ENCODE data around the gene TMEM179.

DNA sequence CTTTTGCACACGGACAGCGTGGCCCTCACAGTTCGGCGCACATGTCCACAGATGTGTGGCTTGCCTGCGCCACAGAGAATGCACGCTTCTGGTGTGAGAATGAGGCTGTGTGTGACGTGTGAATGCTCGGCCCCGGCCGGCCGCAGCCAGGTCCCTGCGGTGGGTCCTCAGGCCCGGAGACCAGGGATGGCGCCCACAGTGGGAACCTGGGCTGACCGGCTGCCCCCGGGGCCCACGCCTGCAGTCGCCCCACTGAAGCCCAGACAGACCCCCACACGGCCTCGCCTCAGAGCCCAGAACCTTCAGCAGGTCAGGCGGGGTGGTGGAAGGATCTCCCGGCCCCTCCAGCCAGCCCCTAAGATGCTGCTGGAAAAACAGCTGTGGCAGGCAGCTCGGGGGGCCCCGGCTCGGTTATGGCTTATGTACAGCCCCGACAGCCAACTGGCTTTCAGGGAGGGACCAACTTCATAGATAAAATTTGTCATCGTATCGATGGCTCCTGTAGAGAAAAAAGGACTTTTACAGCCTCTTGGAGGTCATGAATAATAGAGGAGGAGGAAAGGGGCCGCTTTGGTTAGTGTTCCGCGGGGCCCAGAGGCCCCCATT lies 29.5 kb downstream of the TMEM179 start:
- TF ChIP-seq YY1 (IDR thresholded peaks at IDR 0.05; ENCODE audit: low read depth, low read length) (no peak), HDAC6 (IDR thresholded peaks at IDR 0.05; ENCODE audit: low read depth, low read length) (no peak)

All from H1 (cell line).